Suprapubic skin (tissue), 4 donors: Measurements from ENCODE around the gene PIK3IP1. TPM values are rescaled to one million over a fixed set of nuclear protein-coding genes. Genes with fewer than 3 reads are reported as not detected.

Experiments
- DNase-seq, 2 donors: peaks; one replicate each; pipeline ENCODE4 v3.0.0-alpha.2; 2019; ENCODE audit warnings: low spot score in 2 of 2
- H3K27ac ChIP-seq: fragments of 200-600 bp; sonication (generic); one replicate; pipeline ENCODE4 v1.5.1; 2019
- H3K27me3 ChIP-seq: fragments of 200-600 bp; sonication (generic); one replicate; pipeline ENCODE4 v1.5.1; 2019
- H3K36me3 ChIP-seq: fragments of 200-600 bp; sonication (generic); one replicate; pipeline ENCODE4 v1.5.1; 2019
- H3K4me1 ChIP-seq: fragments of 200-600 bp; sonication (generic); one replicate; pipeline ENCODE4 v1.5.1; 2019
- H3K4me3 ChIP-seq: fragments of 200-600 bp; sonication (generic); one replicate; pipeline ENCODE4 v1.5.1; 2019; ENCODE audit warnings: mild to moderate bottlenecking
- H3K9me3 ChIP-seq: fragments of 200-600 bp; sonication (generic); one replicate; pipeline ENCODE4 v1.5.1; 2019
- EP300 ChIP-seq: sonication (generic); formaldehyde crosslinking; IDR thresholded peaks from one replicate; pipeline ENCODE4 v1.6.1; 2017; ENCODE audit warnings: antibody characterized with exemption
- POLR2A ChIP-seq, 2 donors: fragments of 450-650 bp; IDR thresholded peaks; one replicate each; pipeline ENCODE4 v1.6.1; 2017; ENCODE audit warnings: antibody characterized with exemption in 2 of 2, mild to moderate bottlenecking in 2 of 2, moderate library complexity in 2 of 2
- POLR2AphosphoS5 ChIP-seq, 3 donors: sonication (generic); formaldehyde crosslinking; IDR thresholded peaks; one replicate each; pipeline ENCODE4 v1.6.1; 2017; ENCODE audit warnings: antibody characterized with exemption in 3 of 3
- WGBS: methylation state at CpG from one replicate; pipeline ENCODE4 v1.1.5; 2018; 5-methylcytosine and 5-hydroxymethylcytosine counted together
- total RNA-seq, 4 donors: library from RNA; depleted of rRNA; stranded (reverse); fragments of >200 nt; gene quantifications; one replicate each; pipeline ENCODE4 v1.1.0, GENCODE V29; 2016
- TF ChIP-seq, protein P1 (sequence below), 2 donors: fragments of 200-600 bp in 1 of 2; fragments of 450-650 bp in 1 of 2; sonication (generic) in 1 of 2; IDR thresholded peaks; one replicate each; pipeline ENCODE4 v1.5.1; 2016 to 2019; ENCODE audit warnings: antibody characterized with exemption in 2 of 2, mild to moderate bottlenecking in 1 of 2, moderate library complexity in 1 of 2

Gene PIK3IP1
- total RNA-seq, 4 donors from 2014 or later, result 40.7 to 126 (median 64.4) TPM

- no peaks in the 10 kb centered on the region for H3K27me3 ChIP-seq
- no peak overlapping the region for H3K4me3 ChIP-seq
- WGBS, result 61% methylated on average over 9 of the region's 9 CpGs
- DNase-seq, result no peak
- TF ChIP-seq, protein P1, sequence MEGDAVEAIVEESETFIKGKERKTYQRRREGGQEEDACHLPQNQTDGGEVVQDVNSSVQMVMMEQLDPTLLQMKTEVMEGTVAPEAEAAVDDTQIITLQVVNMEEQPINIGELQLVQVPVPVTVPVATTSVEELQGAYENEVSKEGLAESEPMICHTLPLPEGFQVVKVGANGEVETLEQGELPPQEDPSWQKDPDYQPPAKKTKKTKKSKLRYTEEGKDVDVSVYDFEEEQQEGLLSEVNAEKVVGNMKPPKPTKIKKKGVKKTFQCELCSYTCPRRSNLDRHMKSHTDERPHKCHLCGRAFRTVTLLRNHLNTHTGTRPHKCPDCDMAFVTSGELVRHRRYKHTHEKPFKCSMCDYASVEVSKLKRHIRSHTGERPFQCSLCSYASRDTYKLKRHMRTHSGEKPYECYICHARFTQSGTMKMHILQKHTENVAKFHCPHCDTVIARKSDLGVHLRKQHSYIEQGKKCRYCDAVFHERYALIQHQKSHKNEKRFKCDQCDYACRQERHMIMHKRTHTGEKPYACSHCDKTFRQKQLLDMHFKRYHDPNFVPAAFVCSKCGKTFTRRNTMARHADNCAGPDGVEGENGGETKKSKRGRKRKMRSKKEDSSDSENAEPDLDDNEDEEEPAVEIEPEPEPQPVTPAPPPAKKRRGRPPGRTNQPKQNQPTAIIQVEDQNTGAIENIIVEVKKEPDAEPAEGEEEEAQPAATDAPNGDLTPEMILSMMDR (IDR thresholded peaks at IDR 0.05), result no peak
- TF ChIP-seq EP300 (no peak), POLR2AphosphoS5 (IDR thresholded peaks at IDR 0.05) (no peak), POLR2A (IDR thresholded peaks at IDR 0.05) (no peak)
- peak overlapping the region; percentile 47 for H3K27ac ChIP-seq
- H3K4me1 ChIP-seq, result peaks cover 25% of the 10 kb centered on the region
- no peaks in the 10 kb centered on the region for H3K36me3 ChIP-seq
- H3K9me3 ChIP-seq, result no peaks in the 10 kb centered on the region
These were observed 48.0 kb downstream of the PIK3IP1 start for GRCh38 chr22:31244046-31244942.

DNA sequence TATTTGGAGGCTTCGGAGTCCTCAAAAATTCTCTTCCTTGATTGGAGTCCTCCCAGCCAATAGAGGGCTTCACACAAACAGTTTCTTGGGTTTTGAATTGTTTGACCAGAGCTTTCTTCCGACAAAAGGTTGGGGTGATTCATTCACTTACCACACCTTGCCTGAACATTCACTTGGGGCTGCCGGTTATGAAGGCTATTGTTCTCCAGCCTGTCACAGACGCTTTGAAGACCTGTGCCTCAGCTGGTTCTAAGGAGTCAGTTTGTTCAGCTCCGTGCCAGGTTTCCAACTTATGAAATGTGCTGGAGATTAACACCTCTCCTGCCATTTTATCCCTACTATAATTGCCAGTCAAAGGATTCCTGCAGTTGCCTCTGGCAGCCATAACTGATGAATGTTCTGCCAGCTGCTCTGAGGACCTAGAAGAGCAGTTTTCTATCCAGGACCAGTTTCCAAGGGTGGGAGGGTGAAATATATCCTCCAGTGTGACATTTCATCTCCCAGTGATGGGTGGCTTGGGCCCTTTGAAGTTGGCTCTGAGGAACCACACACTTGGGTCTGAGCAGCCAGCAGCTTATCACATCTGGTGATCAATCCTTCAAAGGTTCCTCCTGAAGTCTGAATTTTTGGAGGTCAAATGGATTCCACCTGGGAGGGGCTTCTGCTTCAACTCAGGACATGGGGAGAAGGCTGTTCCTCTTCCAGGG, 48.8 kb downstream of the PIK3IP1 start:
- WGBS, result 82% methylated on average over 4 of the region's 5 CpGs
- DNase-seq, result no peak
- no peak overlapping the region for H3K4me3 ChIP-seq
- no peak for TF ChIP-seq POLR2A (IDR thresholded peaks at IDR 0.05)
- TF ChIP-seq, protein P1 (IDR thresholded peaks at IDR 0.05), result no peak
- no peak for TF ChIP-seq POLR2AphosphoS5 (IDR thresholded peaks at IDR 0.05)
- TF ChIP-seq EP300, result no peak
- H3K9me3 ChIP-seq, result no peaks in the 10 kb centered on the region
- peaks cover 17% of the 10 kb centered on the region for H3K4me1 ChIP-seq
- H3K36me3 ChIP-seq, result no peaks in the 10 kb centered on the region
- H3K27me3 ChIP-seq, result no peaks in the 10 kb centered on the region
- peak overlapping the region; percentile 47 for H3K27ac ChIP-seq

GRCh38 chr22:31241936-31242335, 50.4 kb downstream of the PIK3IP1 start:
- H3K4me1 ChIP-seq, result peaks cover 10% of the 10 kb centered on the region
- DNase-seq, result no peak
- H3K27me3 ChIP-seq, result no peaks in the 10 kb centered on the region
- H3K36me3 ChIP-seq, result no peaks in the 10 kb centered on the region
- TF ChIP-seq POLR2AphosphoS5 (IDR thresholded peaks at IDR 0.05) (no peak), POLR2A (IDR thresholded peaks at IDR 0.05) (no peak), EP300 (no peak)
- TF ChIP-seq, protein P1 (IDR thresholded peaks at IDR 0.05), result no peak
- no peak overlapping the region for H3K27ac ChIP-seq
- no peak overlapping the region for H3K4me3 ChIP-seq
- H3K9me3 ChIP-seq, result no peaks in the 10 kb centered on the region

DNA sequence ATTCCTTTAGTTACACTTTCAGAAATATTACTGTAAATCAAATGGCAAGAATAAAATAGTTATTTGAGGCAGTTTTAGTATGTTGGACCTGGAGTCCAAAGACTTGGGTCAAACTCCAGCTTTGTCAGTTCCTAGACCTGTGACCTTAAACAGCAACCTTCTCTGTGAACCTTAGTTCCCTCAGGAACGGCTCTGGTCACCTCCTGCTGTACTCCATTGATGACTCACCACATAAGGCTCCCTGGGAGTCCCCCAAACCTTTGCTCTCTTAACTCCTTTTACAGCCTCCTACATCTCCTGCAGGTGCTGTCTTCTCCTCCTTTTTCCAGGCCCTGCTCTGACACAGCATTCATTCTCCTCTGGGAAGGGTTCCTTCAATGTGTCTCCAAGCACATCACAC, 51.1 kb downstream of the PIK3IP1 start:
- H3K4me3 ChIP-seq, result no peak overlapping the region
- no peaks in the 10 kb centered on the region for H3K9me3 ChIP-seq
- DNase-seq, result no peak
- H3K27me3 ChIP-seq, result no peaks in the 10 kb centered on the region
- no peaks in the 10 kb centered on the region for H3K36me3 ChIP-seq
- H3K27ac ChIP-seq, result no peak overlapping the region
- TF ChIP-seq, protein P1 (IDR thresholded peaks at IDR 0.05), result no peak
- TF ChIP-seq POLR2AphosphoS5 (IDR thresholded peaks at IDR 0.05) (no peak), EP300 (no peak), POLR2A (IDR thresholded peaks at IDR 0.05) (no peak)
- WGBS, result 47% methylated on average over 1 of the region's 1 CpG
- peaks cover 10% of the 10 kb centered on the region for H3K4me1 ChIP-seq

- no peak for DNase-seq
- H3K9me3 ChIP-seq, result no peaks in the 10 kb centered on the region
- 81% methylated on average over 6 of the region's 6 CpGs for WGBS
- no peak overlapping the region for H3K4me3 ChIP-seq
- no peaks in the 10 kb centered on the region for H3K36me3 ChIP-seq
- H3K4me1 ChIP-seq, result peaks cover 10% of the 10 kb centered on the region
- H3K27ac ChIP-seq, result no peak overlapping the region
- H3K27me3 ChIP-seq, result no peaks in the 10 kb centered on the region
- TF ChIP-seq POLR2A (IDR thresholded peaks at IDR 0.05) (no peak), POLR2AphosphoS5 (IDR thresholded peaks at IDR 0.05) (no peak), EP300 (no peak)
- TF ChIP-seq, protein P1 (IDR thresholded peaks at IDR 0.05), result no peak
These were observed 52.4 kb downstream of the PIK3IP1 start for GRCh38 chr22:31239771-31240370.
